IMR-90 (cell line): ENCODE data around the gene DYNLT2B. TPM values are rescaled to one million over a fixed set of nuclear protein-coding genes. Genes with fewer than 3 reads are reported as not detected.

ENCODE experiments used
- ATAC-seq: fragments of 200-7000 bp; cut with Tn5 transposase; 2 replicates; pipeline ENCODE4 v1.9.1; 2020; ENCODE audit warnings: low read depth, mild to moderate bottlenecking, moderate library complexity
- BruUV-seq: library from RNA; stranded (reverse); fragments of 400-500 nt; replicated peaks from 2 replicates; lab custom pipeline; 2021; lab: Mats Ljungman, UMichigan
- CTCF ChIA-PET: fragments of 300-600 bp; formaldehyde crosslinking; extraction: SDS; loops from one replicate; lab custom pipeline; 2021; ENCODE audit warnings: antibody characterized with exemption; lab: Yijun Ruan, JAX
- POLR2A ChIA-PET: fragments of 300-600 bp; sonication (Branson Sonifier 250); formaldehyde crosslinking; loops from one replicate; lab custom pipeline; 2022; ENCODE audit warnings: antibody characterized with exemption; ENCODE audit not compliant: unreplicated experiment; lab: Charles Lee
- DNase-seq: peaks from one replicate; pipeline ENCODE4 v3.0.0; 2013
- H2AFZ ChIP-seq: replicated peaks from 2 replicates; pipeline ENCODE3; 2013; ENCODE audit warnings: low read length, mild to moderate bottlenecking; ENCODE audit not compliant: poor library complexity
- H2AK5ac ChIP-seq: 2 replicates; pipeline ENCODE4 v1.6.1; 2013; ENCODE audit warnings: low read depth, low read length, inconsistent platforms
- H2AK9ac ChIP-seq: replicated peaks from 2 replicates; pipeline ENCODE3; 2013; ENCODE audit warnings: mild to moderate bottlenecking, low read depth, low read length, moderate library complexity; ENCODE audit not compliant: poor library complexity
- H2BK120ac ChIP-seq: 2 replicates; pipeline ENCODE4 v1.6.1; 2013; ENCODE audit warnings: low read depth, low read length, inconsistent platforms
- H2BK15ac ChIP-seq: 3 replicates; pipeline ENCODE4 v1.6.1; 2013; ENCODE audit warnings: low read depth, low read length, inconsistent platforms
- H2BK20ac ChIP-seq: 2 replicates; pipeline ENCODE4 v1.6.1; 2013; ENCODE audit warnings: low read depth, mild to moderate bottlenecking, inconsistent platforms, low read length, moderate library complexity
- H2BK5ac ChIP-seq: 2 replicates; pipeline ENCODE4 v1.6.1; 2013; ENCODE audit warnings: mild to moderate bottlenecking, low read depth, low read length, inconsistent platforms; ENCODE audit not compliant: poor library complexity, severe bottlenecking
- H3K14ac ChIP-seq: replicated peaks from 2 replicates; pipeline ENCODE4 v1.6.1; 2013; ENCODE audit warnings: low read depth, low read length, inconsistent platforms
- H3K18ac ChIP-seq: 2 replicates; pipeline ENCODE4 v1.6.1; 2013; ENCODE audit warnings: low read depth, low read length, control low read depth
- H3K23ac ChIP-seq: 2 replicates; pipeline ENCODE4 v1.6.1; 2013; ENCODE audit warnings: low read depth, low read length, inconsistent platforms
- H3K27ac ChIP-seq: 2 replicates; pipeline ENCODE4 v1.5.1; 2013; ENCODE audit warnings: mild to moderate bottlenecking, control low read depth, low read length; ENCODE audit not compliant: insufficient read depth
- H3K27me3 ChIP-seq: 2 replicates; pipeline ENCODE4 v1.6.1; 2013; ENCODE audit warnings: low read length; ENCODE audit not compliant: control insufficient read depth, insufficient read depth
- H3K36me3 ChIP-seq: 2 replicates; pipeline ENCODE4 v1.6.1; 2013; ENCODE audit warnings: low read length, mixed read lengths; ENCODE audit not compliant: control insufficient read depth, insufficient read depth
- H3K4ac ChIP-seq: 2 replicates; pipeline ENCODE4 v1.6.1; 2013; ENCODE audit warnings: low read depth, low read length, inconsistent platforms
- H3K4me1 ChIP-seq: 2 replicates; pipeline ENCODE4 v1.6.1; 2013; ENCODE audit warnings: low read length, mixed read lengths; ENCODE audit not compliant: control insufficient read depth, insufficient read depth
- H3K4me2 ChIP-seq: 2 replicates; pipeline ENCODE4 v1.6.1; 2013; ENCODE audit warnings: low read depth, mild to moderate bottlenecking, control low read depth, low read length, moderate library complexity
- H3K4me3 ChIP-seq: 2 replicates; pipeline ENCODE4 v1.5.1; 2013; ENCODE audit warnings: low read depth, mild to moderate bottlenecking, control low read depth, low read length, moderate library complexity; ENCODE audit not compliant: insufficient read depth
- H3K56ac ChIP-seq: 2 replicates; pipeline ENCODE4 v1.6.1; 2013; ENCODE audit warnings: low read length, inconsistent platforms; ENCODE audit not compliant: insufficient read depth; ENCODE audit errors: extremely low read depth
- H3K79me1 ChIP-seq, 2 experiments: 2 replicates each; pipeline ENCODE4 v1.6.1; 2013; ENCODE audit warnings: low read length in 2 of 2, inconsistent platforms in 1 of 2, low read depth in 1 of 2
- H3K9ac ChIP-seq: 2 replicates; pipeline ENCODE4 v1.6.1; 2013; ENCODE audit warnings: low read depth, low read length, control low read depth
- H3K9me1 ChIP-seq: 2 replicates; pipeline ENCODE4 v1.6.1; 2013; ENCODE audit warnings: low read length, inconsistent platforms; ENCODE audit not compliant: insufficient read depth
- H3K9me3 ChIP-seq: 2 replicates; pipeline ENCODE4 v1.6.1; 2013; ENCODE audit warnings: low read length; ENCODE audit not compliant: control insufficient read depth, insufficient read depth
- H4K20me1 ChIP-seq: 2 replicates; pipeline ENCODE4 v1.6.1; 2013; ENCODE audit warnings: low read length, inconsistent platforms; ENCODE audit not compliant: insufficient read depth
- H4K5ac ChIP-seq: 2 replicates; pipeline ENCODE4 v1.6.1; 2013; ENCODE audit warnings: mild to moderate bottlenecking, low read depth, low read length, control low read depth
- H4K8ac ChIP-seq, 2 experiments: 2 replicates each; pipeline ENCODE4 v1.6.1; 2013; ENCODE audit warnings: low read depth in 2 of 2, low read length in 2 of 2, control low read depth in 1 of 2, inconsistent platforms in 1 of 2
- H4K91ac ChIP-seq: 2 replicates; pipeline ENCODE4 v1.6.1; 2013; ENCODE audit warnings: low read depth, low read length, inconsistent platforms; ENCODE audit not compliant: insufficient read depth
- BHLHE40 ChIP-seq: fragments of 150-350 bp; IDR thresholded peaks from 2 replicates; pipeline ENCODE4 v1.6.1; 2016; ENCODE audit warnings: mild to moderate bottlenecking, low read depth, low read length
- CEBPB ChIP-seq: IDR thresholded peaks from 2 replicates; pipeline ENCODE4 v1.6.1; 2012; ENCODE audit warnings: low read depth, low read length, improper control_type of control experiment
- CHD1 ChIP-seq: IDR thresholded peaks from 2 replicates; pipeline ENCODE4 v1.6.1; 2012; ENCODE audit warnings: low read depth, low read length, improper control_type of control experiment
- FOS ChIP-seq: fragments of 150-350 bp; IDR thresholded peaks from 2 replicates; pipeline ENCODE4 v1.6.1; 2016; ENCODE audit warnings: low read depth, low read length
- MAFK ChIP-seq: IDR thresholded peaks from 2 replicates; pipeline ENCODE4 v1.6.1; 2012; ENCODE audit warnings: low read depth, low read length, improper control_type of control experiment
- MAZ ChIP-seq: IDR thresholded peaks from 2 replicates; pipeline ENCODE4 v1.6.1; 2012; ENCODE audit warnings: low read depth, mild to moderate bottlenecking, low read length, improper control_type of control experiment, moderate library complexity, borderline replicate concordance
- MXI1 ChIP-seq: IDR thresholded peaks from 2 replicates; pipeline ENCODE4 v1.6.1; 2012; ENCODE audit warnings: low read depth, mild to moderate bottlenecking, low read length, moderate library complexity, borderline replicate concordance
- POLR2A ChIP-seq: IDR thresholded peaks from 2 replicates; pipeline ENCODE4 v1.6.1; 2012; ENCODE audit warnings: mild to moderate bottlenecking, low read depth, low read length
- RAD21 ChIP-seq: IDR thresholded peaks from 2 replicates; pipeline ENCODE4 v1.6.1; 2012; ENCODE audit warnings: low read length, improper control_type of control experiment
- RCOR1 ChIP-seq: IDR thresholded peaks from 2 replicates; pipeline ENCODE4 v1.6.1; 2012; ENCODE audit warnings: mild to moderate bottlenecking, low read length, improper control_type of control experiment; ENCODE audit not compliant: insufficient replicate concordance
- RFX5 ChIP-seq: IDR thresholded peaks from 2 replicates; pipeline ENCODE4 v1.8.0; 2012; ENCODE audit warnings: low read depth, mild to moderate bottlenecking, low read length, moderate library complexity
- SMC3 ChIP-seq: fragments of 150-350 bp; IDR thresholded peaks from 2 replicates; pipeline ENCODE4 v1.6.1; 2016; ENCODE audit warnings: low read depth, mild to moderate bottlenecking, antibody characterized with exemption, low read length, moderate library complexity
- dilution Hi-C: fragments of 300-500 bp; cut with HindIII; formaldehyde crosslinking; loops from one replicate; pipeline ENCODE4 v1.14.3; 2018; ENCODE audit warnings: low sequenced_read_pairs; ENCODE audit not compliant: unreplicated experiment
- in situ Hi-C: fragments of 300-500 bp; cut with MboI; formaldehyde crosslinking; loops from 3 replicates; pipeline ENCODE4 v1.14.3; 2019; ENCODE audit warnings: low sequenced_read_pairs, inconsistent platforms, mixed read lengths
- intact Hi-C: fragments of 100-400 bp; cut with micrococcal nuclease; formaldehyde crosslinking; loops from 2 replicates; pipeline ENCODE4 v1.10.0; 2022
- polyA plus RNA-seq, 3 experiments: library from polyadenylated mRNA; depleted of rRNA; stranded (reverse); fragments of >200 nt; gene quantifications; 2 replicates each; pipeline ENCODE4 v1.2.3, GENCODE V29; 2012; ENCODE audit warnings: low replicate concordance in 1 of 3
- total RNA-seq: library from RNA; depleted of rRNA; stranded (reverse); fragments of >200 nt; gene quantifications from 2 replicates; pipeline ENCODE4 v1.2.3, GENCODE V29; 2012
- TF ChIP-seq, protein P1 (sequence below): fragments of 150-350 bp; IDR thresholded peaks from 2 replicates; pipeline ENCODE4 v1.6.1; 2016; ENCODE audit warnings: low read depth, mild to moderate bottlenecking, low read length, moderate library complexity, borderline replicate concordance

DYNLT2B gene
- total and polyA plus RNA-seq, 2 of the 4 experiments (the other 2 are of a cell fraction) = 2.2 to 6.0 TPM

DNA sequence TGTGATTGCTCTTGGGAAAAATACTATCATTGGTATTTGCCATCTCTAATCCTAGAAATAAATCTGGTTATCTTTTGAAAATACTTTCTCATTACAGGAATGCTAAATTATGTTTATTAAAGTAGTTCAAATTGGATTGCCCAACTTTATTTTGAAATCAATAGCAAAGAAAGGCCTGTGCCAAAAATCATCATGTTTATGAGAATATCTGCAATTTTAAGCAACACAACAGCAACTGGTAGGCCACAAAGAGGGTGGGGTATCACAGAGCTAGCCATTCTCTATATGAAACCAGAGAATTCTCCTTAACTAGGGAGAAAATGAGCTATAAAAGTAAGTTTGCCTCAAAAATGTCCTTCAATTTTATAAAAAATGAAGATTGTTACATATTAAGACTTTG lies 32.0 kb upstream of the DYNLT2B start:
- Histone ChIP-seq H3K27ac (no peak overlapping the region), H4K20me1 (no peaks in the 10 kb centered on the region), H3K4ac (no peak overlapping the region), H3K18ac (no peak overlapping the region), H3K9me3 (no peaks in the 10 kb centered on the region), H3K4me1 (no peaks in the 10 kb centered on the region), H2AK5ac (no peak overlapping the region), H4K91ac (no peak overlapping the region), H2BK5ac (no peak overlapping the region), H2BK15ac (no peak overlapping the region), H3K79me1 (peaks cover 0 to 2% of the 10 kb centered on the region in 2 experiments; a peak in 2 of 4 replicates), H2BK20ac (no peak overlapping the region), H3K27me3 (no peaks in the 10 kb centered on the region), H3K4me3 (no peak overlapping the region), H3K9me1 (no peaks in the 10 kb centered on the region), H3K23ac (no peak overlapping the region), H3K4me2 (no peak overlapping the region), H3K36me3 (peaks cover 17% of the 10 kb centered on the region), H3K56ac (no peak overlapping the region), H3K14ac (no peak overlapping the region), H3K9ac (no peak overlapping the region), H4K8ac (no peak overlapping the region), H2AK9ac (no peak overlapping the region), H2AFZ (no peak overlapping the region), H4K5ac (no peak overlapping the region), H2BK120ac (no peak overlapping the region)
- TF ChIP-seq, protein P1, sequence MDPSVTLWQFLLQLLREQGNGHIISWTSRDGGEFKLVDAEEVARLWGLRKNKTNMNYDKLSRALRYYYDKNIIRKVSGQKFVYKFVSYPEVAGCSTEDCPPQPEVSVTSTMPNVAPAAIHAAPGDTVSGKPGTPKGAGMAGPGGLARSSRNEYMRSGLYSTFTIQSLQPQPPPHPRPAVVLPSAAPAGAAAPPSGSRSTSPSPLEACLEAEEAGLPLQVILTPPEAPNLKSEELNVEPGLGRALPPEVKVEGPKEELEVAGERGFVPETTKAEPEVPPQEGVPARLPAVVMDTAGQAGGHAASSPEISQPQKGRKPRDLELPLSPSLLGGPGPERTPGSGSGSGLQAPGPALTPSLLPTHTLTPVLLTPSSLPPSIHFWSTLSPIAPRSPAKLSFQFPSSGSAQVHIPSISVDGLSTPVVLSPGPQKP = no peak
- TF ChIP-seq CEBPB = no peak
- TF ChIP-seq CHD1 = no peak
- TF ChIP-seq RAD21 = no peak
- TF ChIP-seq SMC3 = no peak
- no peak for TF ChIP-seq MXI1
- TF ChIP-seq MAZ = no peak
- no peak for TF ChIP-seq POLR2A
- TF ChIP-seq MAFK = no peak
- no peak for TF ChIP-seq RCOR1
- TF ChIP-seq RFX5 = no peak
- TF ChIP-seq FOS = no peak
- TF ChIP-seq BHLHE40 = no peak
- DNase-seq (no peak), ATAC-seq (no peak)
- intact Hi-C loops (no loop called here), in situ Hi-C loops (no loop called here), dilution Hi-C loops (no loop called here)
- ChIA-PET CTCF (interaction anchor here (0.6 kb wide), 1 partner anchor 21 kb away, joined by 3 read pairs; no protein-coding TSS in a partner anchor), POLR2A (no interaction called here)
- BruUV-seq = no TSS peak
